OCI-LY3 (cell line): Measurements from ENCODE around the gene CNTN5.

Experiments
- H2AFZ ChIP-seq: fragments of 200-600, 300-600 bp; shearing (Covaris generic); 2 replicates; pipeline ENCODE4 v1.6.0; 2014; ENCODE audit warnings: antibody characterized with exemption, low read depth, low read length
- H3K27ac ChIP-seq: fragments of 200-600, 300-600 bp; sonication (generic); 2 replicates; pipeline ENCODE4 v1.5.1; 2014; ENCODE audit warnings: mild to moderate bottlenecking, low read length, moderate library complexity, mixed read lengths
- H3K27me3 ChIP-seq: fragments of 200-600, 300-600 bp; sonication (generic); 2 replicates; pipeline ENCODE4 v1.6.1; 2014; ENCODE audit warnings: low read depth, low read length, mixed read lengths
- H3K36me3 ChIP-seq: fragments of 200-600, 300-600 bp; sonication (generic); replicated peaks from 2 replicates; pipeline ENCODE3; 2014; ENCODE audit warnings: low read depth, low read length, mixed read lengths
- H3K4me1 ChIP-seq: fragments of 300-600, 200-600 bp; sonication (generic); 2 replicates; pipeline ENCODE4 v1.6.1; 2014; ENCODE audit warnings: low read length, mixed read lengths
- H3K4me2 ChIP-seq: fragments of 200-600, 300-600 bp; sonication (generic); 2 replicates; pipeline ENCODE4 v1.6.1; 2014; ENCODE audit warnings: low read length, mixed read lengths
- H3K4me3 ChIP-seq: fragments of 300-600, 200-600 bp; sonication (generic); 2 replicates; pipeline ENCODE4 v1.5.1; 2014; ENCODE audit warnings: antibody characterized with exemption, mild to moderate bottlenecking, low read length, moderate library complexity
- H3K79me2 ChIP-seq: fragments of 300-600, 200-600 bp; shearing (Covaris generic); 2 replicates; pipeline ENCODE4 v1.6.1; 2014; ENCODE audit warnings: mild to moderate bottlenecking, low read length, mixed read lengths
- H3K9ac ChIP-seq: fragments of 300-600, 200-600 bp; shearing (Covaris generic); 2 replicates; pipeline ENCODE4 v1.6.0; 2014; ENCODE audit warnings: mild to moderate bottlenecking, low read length, moderate library complexity
- H3K9me3 ChIP-seq: fragments of 200-600, 300-600 bp; shearing (Covaris generic); 2 replicates; pipeline ENCODE4 v1.6.1; 2014; ENCODE audit warnings: low read length, mixed read lengths; ENCODE audit not compliant: insufficient read depth
- H4K20me1 ChIP-seq: fragments of 200-600, 300-600 bp; sonication (generic); 2 replicates; pipeline ENCODE4 v1.6.1; 2016; ENCODE audit warnings: low read length, mixed read lengths; ENCODE audit not compliant: insufficient read depth
- CTCF ChIP-seq: fragments of 200-600, 300-600 bp; sonication (generic); IDR thresholded peaks from 2 replicates; pipeline ENCODE4 v1.5.1; 2014; ENCODE audit warnings: antibody characterized with exemption, low read length, low read depth
- EZH2phosphoT487 ChIP-seq: fragments of 200-600 bp; shearing (Covaris generic); IDR thresholded peaks from 2 replicates; pipeline ENCODE4 v1.6.1; 2018; ENCODE audit warnings: antibody characterized with exemption, mixed run types, low read depth

Gene CNTN5

GRCh38 chr11:100340466-100341319 lies 1319.9 kb downstream of the CNTN5 start:
- no peaks in the 10 kb centered on the region for H3K9me3 ChIP-seq
- peak overlapping the region; percentile 55 for H3K4me2 ChIP-seq
- H3K4me1 ChIP-seq, result no peaks in the 10 kb centered on the region
- TF ChIP-seq CTCF, result no peak
- no peak for TF ChIP-seq EZH2phosphoT487
- peak overlapping the region; percentile 39; the same call in 1 of the 2 replicates for H2AFZ ChIP-seq
- H3K27ac ChIP-seq, result no peak overlapping the region
- no peaks in the 10 kb centered on the region for H3K27me3 ChIP-seq
- H3K79me2 ChIP-seq, result no peaks in the 10 kb centered on the region
- peak overlapping the region; percentile 40 for H3K4me3 ChIP-seq
- no peaks in the 10 kb centered on the region for H3K36me3 ChIP-seq
- H3K9ac ChIP-seq, result no peak overlapping the region
- no peaks in the 10 kb centered on the region for H4K20me1 ChIP-seq

GRCh38 chr11:100353083-100353482 lies 1332.3 kb downstream of the CNTN5 start:
- no peak overlapping the region for H2AFZ ChIP-seq
- H3K9ac ChIP-seq, result no peak overlapping the region
- H3K4me1 ChIP-seq, result no peaks in the 10 kb centered on the region
- TF ChIP-seq CTCF (no peak), EZH2phosphoT487 (no peak)
- no peak overlapping the region for H3K4me3 ChIP-seq
- no peaks in the 10 kb centered on the region for H3K36me3 ChIP-seq
- H3K9me3 ChIP-seq, result no peaks in the 10 kb centered on the region
- no peak overlapping the region for H3K4me2 ChIP-seq
- H3K79me2 ChIP-seq, result no peaks in the 10 kb centered on the region
- H4K20me1 ChIP-seq, result no peaks in the 10 kb centered on the region
- no peaks in the 10 kb centered on the region for H3K27me3 ChIP-seq
- H3K27ac ChIP-seq, result no peak overlapping the region

GRCh38 chr11:100354736-100355135 lies 1334.0 kb downstream of the CNTN5 start:
- Histone ChIP-seq H3K4me3 (no peak overlapping the region), H3K27me3 (no peaks in the 10 kb centered on the region), H3K9me3 (no peaks in the 10 kb centered on the region), H2AFZ (no peak overlapping the region), H3K4me1 (no peaks in the 10 kb centered on the region), H3K36me3 (no peaks in the 10 kb centered on the region), H3K27ac (no peak overlapping the region), H3K9ac (no peak overlapping the region), H4K20me1 (no peaks in the 10 kb centered on the region), H3K4me2 (no peak overlapping the region), H3K79me2 (no peaks in the 10 kb centered on the region)
- no peak for TF ChIP-seq EZH2phosphoT487
- TF ChIP-seq CTCF, result no peak

- no peaks in the 10 kb centered on the region for H3K36me3 ChIP-seq
- no peaks in the 10 kb centered on the region for H3K9me3 ChIP-seq
Measured at GRCh38 chr11:100356035-100356434, 1335.3 kb downstream of the CNTN5 start.

More at GRCh38 chr11:100356035-100356434, 1335.3 kb downstream of the CNTN5 start:
- Histone ChIP-seq H3K9ac (no peak overlapping the region), H3K79me2 (no peaks in the 10 kb centered on the region), H3K4me3 (no peak overlapping the region), H3K4me1 (no peaks in the 10 kb centered on the region), H4K20me1 (no peaks in the 10 kb centered on the region), H3K27ac (no peak overlapping the region), H2AFZ (peak overlapping the region; percentile 18; the same call in 1 of the 2 replicates), H3K4me2 (no peak overlapping the region), H3K27me3 (no peaks in the 10 kb centered on the region)
- TF ChIP-seq CTCF, result no peak
- TF ChIP-seq EZH2phosphoT487, result no peak
